WTC11 (cell line): ENCODE results near the gene STK10. TPM values are rescaled to one million over a fixed set of nuclear protein-coding genes. Genes with fewer than 3 reads are reported as not detected.

Experiments
- ATAC-seq: fragments of 200-7000 bp; cut with Tn5 transposase; 2 replicates; pipeline ENCODE4 v1.10.0; 2021; ENCODE audit warnings: mild to moderate bottlenecking, moderate library complexity
- CTCF ChIA-PET: fragments of 300-600 bp; sonication (Branson Sonifier 250); formaldehyde crosslinking; loops from one replicate; lab custom pipeline; 2021; ENCODE audit warnings: antibody characterized with exemption; lab: Charles Lee
- POLR2A ChIA-PET: fragments of 350-600 bp; sonication (Branson Sonifier 250); formaldehyde crosslinking; loops from one replicate; lab custom pipeline; 2021; ENCODE audit warnings: antibody characterized with exemption; lab: Charles Lee
- DNase-seq: peaks from one replicate; pipeline ENCODE4 v3.0.0; 2021; ENCODE audit warnings: low spot score
- H3K27ac Mint-ChIP-seq: 2 replicates; pipeline ENCODE4 v1.8.0; 2021; ENCODE audit warnings: mixed read lengths
- H3K27me3 Mint-ChIP-seq: 2 replicates; pipeline ENCODE4 v1.8.0; 2021; ENCODE audit warnings: low read depth, mild to moderate bottlenecking, moderate library complexity, mixed read lengths
- H3K36me3 Mint-ChIP-seq: 2 replicates; pipeline ENCODE4 v1.8.0; 2021; ENCODE audit warnings: mixed read lengths
- H3K4me1 Mint-ChIP-seq: 2 replicates; pipeline ENCODE4 v1.8.0; 2022; ENCODE audit warnings: mixed read lengths
- H3K4me3 Mint-ChIP-seq: 2 replicates; pipeline ENCODE4 v1.8.0; 2021; ENCODE audit warnings: mild to moderate bottlenecking, moderate library complexity, mixed read lengths
- H3K9me3 Mint-ChIP-seq: 2 replicates; pipeline ENCODE4 v1.8.0; 2021; ENCODE audit warnings: mixed read lengths
- ATF2 ChIP-seq: sonication (generic); formaldehyde crosslinking; IDR thresholded peaks from 2 replicates; pipeline ENCODE4 v1.8.1; 2022; ENCODE audit warnings: low read depth, missing genetic modification reagents, borderline replicate concordance
- ATF3 ChIP-seq: sonication (generic); formaldehyde crosslinking; conservative IDR thresholded peaks from 2 replicates; pipeline ENCODE4 v1.8.1; 2022; ENCODE audit warnings: mild to moderate bottlenecking, missing genetic modification reagents
- CREB1 ChIP-seq: sonication (generic); formaldehyde crosslinking; IDR thresholded peaks from 2 replicates; pipeline ENCODE4 v1.8.0; 2023; ENCODE audit warnings: mild to moderate bottlenecking, missing genetic modification reagents
- E2F1 ChIP-seq: sonication (generic); formaldehyde crosslinking; IDR thresholded peaks from 2 replicates; pipeline ENCODE4 v1.8.0; 2022; ENCODE audit warnings: mild to moderate bottlenecking, missing genetic modification reagents
- GABPB1 ChIP-seq: sonication (generic); formaldehyde crosslinking; IDR thresholded peaks from 2 replicates; pipeline ENCODE4 v1.8.1; 2023; ENCODE audit warnings: mild to moderate bottlenecking, missing genetic modification reagents
- GRHL2 ChIP-seq: fragments of 250-450 bp; sonication (Bioruptor Pico); IDR thresholded peaks from 2 replicates; pipeline ENCODE4 v1.8.0; 2022; ENCODE audit warnings: mild to moderate bottlenecking, moderate library complexity; ENCODE audit not compliant: insufficient replicate concordance, severe bottlenecking
- GTF2I ChIP-seq: fragments of 250-450 bp; sonication (Bioruptor Pico); conservative IDR thresholded peaks from 2 replicates; pipeline ENCODE4 v1.4.0; 2021; ENCODE audit warnings: mild to moderate bottlenecking
- HMGA2 ChIP-seq: fragments of 250-450 bp; sonication (Bioruptor Pico); IDR thresholded peaks from 2 replicates; pipeline ENCODE4 v1.4.0; 2021; ENCODE audit warnings: mild to moderate bottlenecking, moderate library complexity
- HMGXB4 ChIP-seq: sonication (generic); formaldehyde crosslinking; IDR thresholded peaks from 2 replicates; pipeline ENCODE4 v1.8.1; 2023; ENCODE audit warnings: mild to moderate bottlenecking, moderate library complexity, missing genetic modification reagents
- IRF2 ChIP-seq: sonication (generic); formaldehyde crosslinking; IDR thresholded peaks from 2 replicates; pipeline ENCODE4 v1.8.0; 2022; ENCODE audit warnings: low read depth, missing genetic modification reagents, borderline replicate concordance
- JAZF1 ChIP-seq: fragments of 250-450 bp; sonication (Bioruptor Pico); IDR thresholded peaks from 2 replicates; pipeline ENCODE4 v1.9.0; 2021; ENCODE audit warnings: moderate library complexity, mild to moderate bottlenecking, inconsistent platforms
- NFATC4 ChIP-seq: fragments of 250-450 bp; sonication (Bioruptor Pico); IDR thresholded peaks from 2 replicates; pipeline ENCODE4 v1.9.0; 2021; ENCODE audit warnings: mild to moderate bottlenecking
- PREB ChIP-seq: sonication (generic); formaldehyde crosslinking; IDR thresholded peaks from 2 replicates; pipeline ENCODE4 v1.8.1; 2022; ENCODE audit warnings: mild to moderate bottlenecking, missing genetic modification reagents, moderate library complexity, borderline replicate concordance
- SOX15 ChIP-seq: fragments of 250-450 bp; sonication (Bioruptor Pico); IDR thresholded peaks from 2 replicates; pipeline ENCODE4 v1.9.0; 2021; ENCODE audit warnings: mild to moderate bottlenecking
- SP1 ChIP-seq: sonication (generic); formaldehyde crosslinking; conservative IDR thresholded peaks from 2 replicates; pipeline ENCODE4 v1.8.1; 2022; ENCODE audit warnings: missing genetic modification reagents
- TCF7 ChIP-seq: sonication (generic); formaldehyde crosslinking; IDR thresholded peaks from 2 replicates; pipeline ENCODE4 v1.8.0; 2022; ENCODE audit warnings: mild to moderate bottlenecking, low read depth, missing genetic modification reagents, moderate library complexity
- ZNF138 ChIP-seq: sonication (generic); formaldehyde crosslinking; conservative IDR thresholded peaks from 2 replicates; pipeline ENCODE4 v1.8.1; 2022; ENCODE audit warnings: mild to moderate bottlenecking, moderate library complexity, missing genetic modification reagents
- ZNF219 ChIP-seq: sonication (generic); formaldehyde crosslinking; IDR thresholded peaks from 2 replicates; pipeline ENCODE4 v1.8.0; 2023; ENCODE audit warnings: missing genetic modification reagents, mild to moderate bottlenecking, borderline replicate concordance
- ZNF396 ChIP-seq: fragments of 250-450 bp; sonication (Bioruptor Pico); IDR thresholded peaks from 2 replicates; pipeline ENCODE4 v1.8.0; 2021; ENCODE audit warnings: mild to moderate bottlenecking, moderate library complexity, borderline replicate concordance
- ZNF512 ChIP-seq: sonication (generic); formaldehyde crosslinking; IDR thresholded peaks from 2 replicates; pipeline ENCODE4 v1.8.1; 2022; ENCODE audit warnings: missing genetic modification reagents, borderline replicate concordance
- total RNA-seq: library from RNA; stranded (reverse); gene quantifications from 3 replicates; pipeline ENCODE4 v1.2.3, GENCODE V29; 2021

The STK10 gene
- total RNA-seq, 1 experiment from 2014 or later, result 20.5 TPM

- Mint-ChIP-seq H3K27me3 (no peaks in the 10 kb centered on the region), H3K27ac (no peak overlapping the region), H3K36me3 (no peaks in the 10 kb centered on the region), H3K4me3 (no peak overlapping the region), H3K4me1 (peaks cover 30% of the 10 kb centered on the region), H3K9me3 (peaks cover 4% of the 10 kb centered on the region; the same call in 1 of the 2 replicates)
- peak; percentile 34 for ATAC-seq
- POLR2A ChIA-PET, result interaction anchor here (0.7 kb wide), 2 partner anchors 19 to 168 kb away, joined by 3 to 7 read pairs; no protein-coding TSS in a partner anchor
- TF ChIP-seq SOX15 (CRISPR knock-in tag) (no peak), E2F1 (CRISPR knock-in tag) (no peak), ZNF219 (no peak), ZNF396 (CRISPR knock-in tag) (no peak), GABPB1 (CRISPR knock-in tag) (no peak), NFATC4 (CRISPR knock-in tag) (no peak), HMGA2 (CRISPR knock-in tag) (no peak), CREB1 (CRISPR knock-in tag) (no peak), GRHL2 (CRISPR knock-in tag) (no peak), ATF3 (CRISPR knock-in tag) (no peak), ZNF512 (no peak), GTF2I (CRISPR knock-in tag) (no peak), TCF7 (CRISPR knock-in tag) (no peak), IRF2 (CRISPR knock-in tag) (no peak), SP1 (CRISPR knock-in tag) (no peak), ATF2 (CRISPR knock-in tag) (no peak), ZNF138 (CRISPR knock-in tag) (no peak), JAZF1 (no peak), HMGXB4 (CRISPR knock-in tag) (no peak), PREB (no peak)
- no peak for DNase-seq
- CTCF ChIA-PET, result interaction anchor here (0.6 to 5.7 kb wide), 10 partner anchors 23 to 662 kb away, joined by 3 to 49 read pairs (median 4); partner anchors contain the start of gene STK10
These were observed 85.0 kb downstream of the STK10 start for GRCh38 chr5:172102913-172103626.
